Endothelial cell of umbilical vein (primary cell): ENCODE data around the gene LRRC56. TPM values are rescaled to one million over a fixed set of nuclear protein-coding genes. Genes with fewer than 3 reads are reported as not detected.

Source experiments
- BruUV-seq: library from RNA; stranded (reverse); fragments of 400-500 nt; replicated peaks from 2 replicates; lab custom pipeline; 2021; lab: Mats Ljungman, UMichigan
- CTCF ChIA-PET: fragments of 300-600, 350-600 bp; sonication (Branson Sonifier 250); formaldehyde crosslinking; loops from one replicate; lab custom pipeline; 2021; ENCODE audit warnings: antibody characterized with exemption, inconsistent platforms; lab: Charles Lee
- POLR2A ChIA-PET: fragments of 300-600, 350-600 bp; sonication (Branson Sonifier 250); formaldehyde crosslinking; loops from one replicate; lab custom pipeline; 2021; ENCODE audit warnings: antibody characterized with exemption, inconsistent platforms; lab: Charles Lee
- DNase-seq: peaks from one replicate; pipeline ENCODE4 v3.0.0-alpha.2; 2011; ENCODE audit warnings: low read depth, low spot score
- FAIRE-seq: peaks from 2 replicates; lab custom pipeline; 2011; peaks lifted over from hg19 to GRCh38; lab: Jason Lieb, UNC
- H2AFZ ChIP-seq: 2 replicates; pipeline ENCODE4 v1.6.0; 2012; ENCODE audit warnings: low read depth, low read length, control low read depth, inconsistent platforms
- H3K27ac ChIP-seq: 2 replicates; pipeline ENCODE4 v1.5.1; 2011; ENCODE audit warnings: low read depth, mild to moderate bottlenecking, control low read depth, low read length, moderate library complexity; ENCODE audit not compliant: insufficient read depth
- H3K27me3 ChIP-seq, 2 experiments: 2 replicates each; pipeline versions ENCODE4 v1.6.0 to v1.6.1; 2011; ENCODE audit warnings: low read length in 2 of 2, mixed read lengths in 1 of 2; ENCODE audit not compliant: control insufficient read depth in 2 of 2, insufficient read depth in 2 of 2
- H3K36me3 ChIP-seq, 2 experiments: 2 replicates in 1 of 2; 3 replicates in 1 of 2; pipeline ENCODE4 v1.5.1; 2011; ENCODE audit warnings: low read length in 2 of 2, mild to moderate bottlenecking in 1 of 2, moderate library complexity in 1 of 2; ENCODE audit not compliant: control insufficient read depth in 2 of 2, insufficient read depth in 2 of 2; ENCODE audit errors: extremely low read depth in 1 of 2
- H3K4me1 ChIP-seq: 3 replicates; pipeline ENCODE4 v1.5.1; 2011; ENCODE audit warnings: mild to moderate bottlenecking, low read length; ENCODE audit not compliant: control insufficient read depth, insufficient read depth; ENCODE audit errors: extremely low read depth
- H3K4me2 ChIP-seq: 2 replicates; pipeline ENCODE4 v1.6.1; 2011; ENCODE audit warnings: low read length, control low read depth, mixed read lengths; ENCODE audit not compliant: insufficient read depth
- H3K4me3 ChIP-seq, 3 experiments: fragments of 200-600 bp in 1 of 3; sonication (generic), shearing (Covaris generic) in 1 of 3; replicated peaks in 1 of 3; 2 replicates each; pipeline ENCODE4 v1.5.1; 2011 to 2016; ENCODE audit warnings: control low read depth in 3 of 3, low read length in 3 of 3, mild to moderate bottlenecking in 2 of 3, inconsistent platforms in 1 of 3, low read depth in 1 of 3, moderate library complexity in 1 of 3; ENCODE audit not compliant: insufficient read depth in 1 of 3
- H3K79me2 ChIP-seq: 2 replicates; pipeline ENCODE4 v1.6.0; 2012; ENCODE audit warnings: low read length, inconsistent platforms; ENCODE audit not compliant: control insufficient read depth, insufficient read depth
- H3K9ac ChIP-seq: replicated peaks from 2 replicates; pipeline ENCODE3; 2011; ENCODE audit warnings: low read length, control low read depth; ENCODE audit not compliant: insufficient read depth; ENCODE audit errors: extremely low read depth
- H3K9me1 ChIP-seq: replicated peaks from 3 replicates; pipeline ENCODE4 v1.6.0; 2011; ENCODE audit warnings: mild to moderate bottlenecking, low read length; ENCODE audit not compliant: control insufficient read depth, insufficient read depth; ENCODE audit errors: extremely low read depth
- H3K9me3 ChIP-seq: replicated peaks from 2 replicates; pipeline ENCODE4 v1.5.1; 2012; ENCODE audit warnings: low read length, inconsistent platforms; ENCODE audit not compliant: control insufficient read depth, insufficient read depth
- H4K20me1 ChIP-seq: replicated peaks from 2 replicates; pipeline ENCODE3; 2011; ENCODE audit warnings: mild to moderate bottlenecking, low read length; ENCODE audit not compliant: control insufficient read depth, insufficient read depth; ENCODE audit errors: extremely low read depth
- CTCF ChIP-seq, 2 donors: IDR thresholded peaks; 1 replicate in 1 of 2; 2 replicates in 1 of 2; pipeline ENCODE4 v1.5.1; 2011; ENCODE audit warnings: low read length in 2 of 2, mild to moderate bottlenecking in 2 of 2, moderate library complexity in 2 of 2, control low read depth in 1 of 2, inconsistent platforms in 1 of 2, low read depth in 1 of 2; ENCODE audit not compliant: insufficient read depth in 1 of 2; ENCODE audit errors: extremely low read depth in 1 of 2
- EZH2 ChIP-seq: IDR thresholded peaks from 2 replicates; pipeline ENCODE4 v1.6.1; 2012; ENCODE audit warnings: borderline replicate concordance, low read depth, mild to moderate bottlenecking, moderate library complexity, low read length, inconsistent platforms; ENCODE audit not compliant: severe bottlenecking
- FOS ChIP-seq: IDR thresholded peaks from 2 replicates; pipeline ENCODE4 v1.6.1; 2011; ENCODE audit warnings: mild to moderate bottlenecking, low read length, moderate library complexity, borderline replicate concordance; ENCODE audit not compliant: insufficient read depth
- GATA2 ChIP-seq: IDR thresholded peaks from 2 replicates; pipeline ENCODE4 v1.7.0; 2011; ENCODE audit warnings: low read depth, mild to moderate bottlenecking, moderate library complexity, mixed read lengths, low read length; ENCODE audit not compliant: insufficient read length, insufficient read depth
- JUN ChIP-seq: IDR thresholded peaks from 2 replicates; pipeline ENCODE4 v1.6.1; 2011; ENCODE audit warnings: borderline replicate concordance, low read depth; ENCODE audit not compliant: insufficient read length, insufficient read depth
- POLR2A ChIP-seq: IDR thresholded peaks from 2 replicates; pipeline ENCODE4 v1.6.1; 2012; ENCODE audit warnings: low read depth, mild to moderate bottlenecking, control low read depth, low read length
- POLR2AphosphoS5 ChIP-seq: IDR thresholded peaks from 2 replicates; pipeline ENCODE4 v1.6.1; 2012; ENCODE audit warnings: low read depth, mild to moderate bottlenecking, control low read depth, low read length, moderate library complexity; ENCODE audit not compliant: insufficient read depth
- dilution Hi-C: fragments of 300-500 bp; cut with MboI; formaldehyde crosslinking; loops from one replicate; pipeline ENCODE4 v1.15.0; 2019; ENCODE audit warnings: low sequenced_read_pairs; ENCODE audit not compliant: extremely low pct_ligation_motif_present
- intact Hi-C: fragments of 100-400 bp; cut with micrococcal nuclease; formaldehyde crosslinking; loops from one replicate; pipeline ENCODE4 v1.10.0; 2022
- polyA plus RNA-seq, 4 experiments: library from polyadenylated mRNA; depleted of rRNA in 3 of 4; stranded (reverse) in 3 of 4; unstranded in 1 of 4; fragments of >200 nt; gene quantifications; 2 replicates each; pipeline versions ENCODE4 v1.2.1 to v1.2.3, GENCODE V29; 2011 to 2012; ENCODE audit warnings: missing spikeins in 1 of 4
- total RNA-seq: library from RNA; stranded (reverse); gene quantifications from 2 replicates; pipeline ENCODE4 v1.2.3, GENCODE V29; 2021

Gene LRRC56
- total and polyA plus RNA-seq, 2 donors (not counting 3 experiments of a cell fraction or from before 2014, with no cell fraction given): 0.47 to 0.55 TPM

GRCh38 chr11:528815-529727 is 8.3 kb upstream of the LRRC56 start:
- Histone ChIP-seq H3K9me1 (no peaks in the 10 kb centered on the region), H3K79me2 (peaks cover 7% of the 10 kb centered on the region), H3K36me3 (peaks cover 4 to 18% of the 10 kb centered on the region in 2 experiments), H3K4me3 (no peak overlapping the region), H3K9ac (no peak overlapping the region), H3K4me2 (no peak overlapping the region), H3K27ac (no peak overlapping the region), H3K4me1 (peaks cover 4% of the 10 kb centered on the region), H2AFZ (no peak overlapping the region), H4K20me1 (no peaks in the 10 kb centered on the region), H3K9me3 (no peaks in the 10 kb centered on the region), H3K27me3 (no peaks in the 10 kb centered on the region)
- dilution Hi-C loops: no loop called here
- FAIRE-seq: no peak
- no peak for DNase-seq
- ChIA-PET POLR2A (no interaction called here), CTCF (interaction anchor here (2.2 kb wide), 1 partner anchor 10 kb away, joined by 5 read pairs; no protein-coding TSS in a partner anchor)
- no peak for TF ChIP-seq GATA2
- TF ChIP-seq POLR2AphosphoS5: no peak
- TF ChIP-seq FOS: no peak
- no peak for TF ChIP-seq POLR2A
- no peak for TF ChIP-seq CTCF (IDR thresholded peaks at IDR 0.05; ENCODE audit: extremely low read depth in 1 of 2, insufficient read depth in 1 of 2, low read depth in 1 of 2, low read length in 2 of 2)
- no peak for TF ChIP-seq EZH2
- no peak for TF ChIP-seq JUN
- intact Hi-C loops: no loop called here
- BruUV-seq: no TSS peak
